Activated CD8-positive, alpha-beta T cell treated with anti-CD3 and anti-CD28 coated beads for 36 hours (primary cell): ENCODE measurements around the gene NEDD4L. TPM values are rescaled to one million over a fixed set of nuclear protein-coding genes. Genes with fewer than 3 reads are reported as not detected.

Source experiments
- ATAC-seq: fragments of 200-7000 bp; cut with Tn5 transposase; one replicate; pipeline ENCODE4 v1.10.0; 2021; ENCODE audit warnings: mild to moderate bottlenecking, moderate library complexity
- CTCF ChIA-PET: fragments of 350-600 bp; sonication (Branson Sonifier 250); formaldehyde crosslinking; loops from one replicate; lab custom pipeline; 2021; ENCODE audit warnings: antibody characterized with exemption; lab: Charles Lee
- POLR2A ChIA-PET: fragments of 350-600 bp; sonication (Branson Sonifier 250); formaldehyde crosslinking; loops from one replicate; lab custom pipeline; 2021; ENCODE audit warnings: antibody characterized with exemption; lab: Charles Lee
- DNase-seq: peaks from one replicate; pipeline ENCODE4 v3.0.0-alpha.2; 2020
- H3K27ac Mint-ChIP-seq: one replicate; pipeline ENCODE4 v1.8.0; 2021; ENCODE audit warnings: mild to moderate bottlenecking, mixed read lengths
- H3K27me3 Mint-ChIP-seq: one replicate; pipeline ENCODE4 v1.8.0; 2021; ENCODE audit warnings: mixed read lengths
- H3K36me3 Mint-ChIP-seq: one replicate; pipeline ENCODE4 v1.8.0; 2021; ENCODE audit warnings: low read depth, mixed read lengths
- H3K4me1 Mint-ChIP-seq: one replicate; pipeline ENCODE4 v1.8.0; 2021; ENCODE audit warnings: low read depth, mixed read lengths
- H3K4me3 Mint-ChIP-seq: one replicate; pipeline ENCODE4 v1.8.0; 2021; ENCODE audit warnings: mild to moderate bottlenecking, moderate library complexity, mixed read lengths
- H3K9me3 Mint-ChIP-seq: one replicate; pipeline ENCODE4 v1.8.0; 2021; ENCODE audit warnings: mixed read lengths
- intact Hi-C: fragments of 100-400 bp; cut with micrococcal nuclease; formaldehyde crosslinking; loops from one replicate; pipeline ENCODE4 v1.10.0; 2022
- total RNA-seq, 2 experiments: library from RNA; stranded (reverse); gene quantifications; one replicate each; pipeline ENCODE4 v1.2.3, GENCODE V29; 2021
- TF ChIP-seq, protein P1 (sequence below): fragments of 200-600 bp; IDR thresholded peaks from one replicate; pipeline ENCODE4 v1.8.0; 2022; ENCODE audit warnings: antibody characterized with exemption, mild to moderate bottlenecking

Gene NEDD4L
- total RNA-seq, 2 experiments from 2014 or later: 7.5 to 8.5 TPM

- no peaks in the 10 kb centered on the region for H3K9me3 Mint-ChIP-seq
- POLR2A ChIA-PET: interaction anchor here (1.0 kb wide), 1 partner anchor 10 kb away, joined by 3 read pairs; no protein-coding TSS in a partner anchor
- intact Hi-C loops: no loop called here
- no peaks in the 10 kb centered on the region for H3K36me3 Mint-ChIP-seq
- peaks cover 14% of the 10 kb centered on the region for H3K27me3 Mint-ChIP-seq
- H3K4me3 Mint-ChIP-seq: no peak overlapping the region
- ATAC-seq: no peak
- TF ChIP-seq, protein P1, sequence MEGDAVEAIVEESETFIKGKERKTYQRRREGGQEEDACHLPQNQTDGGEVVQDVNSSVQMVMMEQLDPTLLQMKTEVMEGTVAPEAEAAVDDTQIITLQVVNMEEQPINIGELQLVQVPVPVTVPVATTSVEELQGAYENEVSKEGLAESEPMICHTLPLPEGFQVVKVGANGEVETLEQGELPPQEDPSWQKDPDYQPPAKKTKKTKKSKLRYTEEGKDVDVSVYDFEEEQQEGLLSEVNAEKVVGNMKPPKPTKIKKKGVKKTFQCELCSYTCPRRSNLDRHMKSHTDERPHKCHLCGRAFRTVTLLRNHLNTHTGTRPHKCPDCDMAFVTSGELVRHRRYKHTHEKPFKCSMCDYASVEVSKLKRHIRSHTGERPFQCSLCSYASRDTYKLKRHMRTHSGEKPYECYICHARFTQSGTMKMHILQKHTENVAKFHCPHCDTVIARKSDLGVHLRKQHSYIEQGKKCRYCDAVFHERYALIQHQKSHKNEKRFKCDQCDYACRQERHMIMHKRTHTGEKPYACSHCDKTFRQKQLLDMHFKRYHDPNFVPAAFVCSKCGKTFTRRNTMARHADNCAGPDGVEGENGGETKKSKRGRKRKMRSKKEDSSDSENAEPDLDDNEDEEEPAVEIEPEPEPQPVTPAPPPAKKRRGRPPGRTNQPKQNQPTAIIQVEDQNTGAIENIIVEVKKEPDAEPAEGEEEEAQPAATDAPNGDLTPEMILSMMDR: no peak
- DNase-seq: no peak
- CTCF ChIA-PET: interaction anchor here (0.7 to 4.7 kb wide), 3 partner anchors 9 to 148 kb away, joined by 3 to 30 read pairs (median 3); partner anchors contain the start of gene NEDD4L
- H3K27ac Mint-ChIP-seq: no peak overlapping the region
- H3K4me1 Mint-ChIP-seq: peaks cover 16% of the 10 kb centered on the region
Observed at GRCh38 chr18:58191626-58192025, 147.6 kb downstream of the NEDD4L start.

- H3K4me3 Mint-ChIP-seq: no peak overlapping the region
- CTCF ChIA-PET: interaction anchor here (0.7 to 4.7 kb wide), 5 partner anchors 10 to 149 kb away, joined by 3 to 30 read pairs (median 4); partner anchors contain the start of gene NEDD4L
- H3K27me3 Mint-ChIP-seq: peaks cover 14% of the 10 kb centered on the region
- POLR2A ChIA-PET: no interaction called here
- DNase-seq: no peak
- TF ChIP-seq, protein P1: no peak
- no peak overlapping the region for H3K27ac Mint-ChIP-seq
- no peak for ATAC-seq
- peaks cover 16% of the 10 kb centered on the region for H3K4me1 Mint-ChIP-seq
- intact Hi-C loops: no loop called here
- no peaks in the 10 kb centered on the region for H3K36me3 Mint-ChIP-seq
- H3K9me3 Mint-ChIP-seq: no peaks in the 10 kb centered on the region
Observed at GRCh38 chr18:58192519-58192918, 148.5 kb downstream of the NEDD4L start.

DNA sequence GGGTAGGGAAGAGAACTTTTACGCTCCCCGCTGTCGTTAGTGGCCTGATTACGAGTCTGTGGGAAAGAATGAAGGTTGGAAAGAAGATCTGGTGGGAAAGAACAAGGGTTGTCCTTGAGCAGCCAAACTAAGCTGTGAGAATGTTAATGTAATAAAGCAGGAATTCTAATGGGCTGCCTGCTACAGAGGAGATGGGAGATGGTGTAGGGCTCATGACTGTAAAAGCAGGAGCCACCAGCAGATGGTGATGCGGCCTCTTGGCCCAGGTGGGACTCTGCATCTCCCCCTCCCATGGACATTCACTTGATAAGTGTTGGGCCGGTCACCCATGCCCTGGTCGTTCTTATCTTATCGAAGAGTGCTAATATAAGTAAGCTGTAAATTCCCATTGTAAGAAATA, 150.0 kb downstream of the NEDD4L start:
- intact Hi-C loops: no loop called here
- H3K4me1 Mint-ChIP-seq: peaks cover 16% of the 10 kb centered on the region
- DNase-seq (no peak), ATAC-seq (no peak)
- H3K9me3 Mint-ChIP-seq: no peaks in the 10 kb centered on the region
- H3K36me3 Mint-ChIP-seq: no peaks in the 10 kb centered on the region
- no peak overlapping the region for H3K27ac Mint-ChIP-seq
- TF ChIP-seq, protein P1: no peak
- POLR2A ChIA-PET: no interaction called here
- no peak overlapping the region for H3K4me3 Mint-ChIP-seq
- peaks cover 14% of the 10 kb centered on the region for H3K27me3 Mint-ChIP-seq
- CTCF ChIA-PET: interaction anchor here (0.6 to 2.0 kb wide), 5 partner anchors 9 to 291 kb away, joined by 3 to 5 read pairs (median 4); no protein-coding TSS in a partner anchor

DNA sequence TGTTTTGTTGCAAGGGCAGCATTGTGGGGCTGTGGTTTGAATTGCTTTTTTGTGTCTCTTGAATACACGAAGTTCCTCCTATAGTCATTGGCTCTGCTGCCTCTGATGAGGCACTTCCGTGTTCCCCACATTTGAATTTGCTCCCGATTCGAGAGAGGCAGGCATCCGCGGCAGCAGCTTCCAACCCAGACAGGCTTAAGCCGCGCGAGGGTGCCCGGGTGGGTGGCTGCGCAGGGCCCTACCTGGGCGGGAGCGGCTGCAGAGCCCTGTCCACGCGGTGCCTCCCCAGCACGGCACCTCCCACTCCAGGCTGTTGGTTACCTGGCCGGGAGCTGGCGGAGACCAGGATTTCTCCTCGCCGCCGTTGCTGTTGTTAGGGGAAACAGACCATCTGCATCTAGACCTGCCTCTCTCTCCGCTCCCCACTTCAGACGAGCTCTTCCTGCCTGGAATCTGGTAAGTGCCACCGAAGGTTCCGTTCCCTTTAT, 151.3 kb downstream of the NEDD4L start:
- POLR2A ChIA-PET: interaction anchor here (1.3 kb wide), 1 partner anchor 30 kb away, joined by 3 read pairs; no protein-coding TSS in a partner anchor
- DNase-seq (peak; percentile 19), ATAC-seq (peak; percentile 62)
- H3K36me3 Mint-ChIP-seq: no peaks in the 10 kb centered on the region
- H3K9me3 Mint-ChIP-seq: no peaks in the 10 kb centered on the region
- H3K27me3 Mint-ChIP-seq: peaks cover 13% of the 10 kb centered on the region
- CTCF ChIA-PET: interaction anchor here (1.2 to 2.0 kb wide), 4 partner anchors 12 to 127 kb away, joined by 3 to 9 read pairs (median 4); no protein-coding TSS in a partner anchor
- peaks cover 16% of the 10 kb centered on the region for H3K4me1 Mint-ChIP-seq
- H3K27ac Mint-ChIP-seq: no peak overlapping the region
- intact Hi-C loops: no loop called here
- H3K4me3 Mint-ChIP-seq: peak overlapping the region; percentile 71
- TF ChIP-seq, protein P1: no peak

DNA sequence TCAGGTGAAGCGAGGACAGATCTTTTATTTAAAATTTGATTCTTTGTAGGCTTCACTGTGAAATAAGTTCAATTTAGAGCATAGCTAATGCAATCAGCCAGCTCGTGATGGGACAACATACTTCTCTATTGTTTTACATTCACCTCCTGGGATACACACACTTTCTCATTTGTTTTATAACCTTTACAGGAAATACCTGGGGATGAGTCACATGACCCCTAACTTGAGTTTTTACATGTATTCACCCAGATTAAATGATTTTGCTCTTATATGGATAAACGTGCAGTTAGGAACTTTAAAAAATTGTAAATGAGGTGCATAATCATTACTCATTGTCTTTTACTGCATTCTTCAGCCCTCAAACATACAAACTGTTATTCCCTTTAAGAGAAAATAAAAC, 152.1 kb downstream of the NEDD4L start:
- H3K36me3 Mint-ChIP-seq: no peaks in the 10 kb centered on the region
- H3K4me3 Mint-ChIP-seq: peak overlapping the region; percentile 71
- no peak overlapping the region for H3K27ac Mint-ChIP-seq
- TF ChIP-seq, protein P1: no peak
- CTCF ChIA-PET: interaction anchor here (1.2 to 2.0 kb wide), 6 partner anchors 13 to 126 kb away, joined by 3 to 9 read pairs (median 4); no protein-coding TSS in a partner anchor
- no peaks in the 10 kb centered on the region for H3K9me3 Mint-ChIP-seq
- no peak for ATAC-seq
- POLR2A ChIA-PET: interaction anchor here (1.3 kb wide), 1 partner anchor 29 kb away, joined by 3 read pairs; no protein-coding TSS in a partner anchor
- peaks cover 16% of the 10 kb centered on the region for H3K4me1 Mint-ChIP-seq
- intact Hi-C loops: no loop called here
- no peak for DNase-seq
- H3K27me3 Mint-ChIP-seq: peaks cover 13% of the 10 kb centered on the region
